Gastrocnemius medialis (tissue), 4 donors: Measurements from ENCODE around the gene SLC39A5.

ENCODE experiments used
- POLR2A ChIP-seq, 2 donors: fragments of 450-650 bp; IDR thresholded peaks; one replicate each; pipeline ENCODE4 v1.6.1; 2017; ENCODE audit warnings: antibody characterized with exemption in 2 of 2, mild to moderate bottlenecking in 2 of 2, moderate library complexity in 2 of 2
- TF ChIP-seq, protein P1 (sequence below), 5 experiments: fragments of 450-650 bp in 3 of 5; fragments of 200-600 bp in 2 of 5; sonication (generic) in 2 of 5; IDR thresholded peaks in 4 of 5; conservative IDR thresholded peaks in 1 of 5; 1 replicate in 4 of 5; 2 replicates in 1 of 5; pipeline ENCODE4 v1.5.1; 2016 to 2019; ENCODE audit warnings: antibody characterized with exemption in 5 of 5, mild to moderate bottlenecking in 3 of 5, moderate library complexity in 3 of 5

DNA sequence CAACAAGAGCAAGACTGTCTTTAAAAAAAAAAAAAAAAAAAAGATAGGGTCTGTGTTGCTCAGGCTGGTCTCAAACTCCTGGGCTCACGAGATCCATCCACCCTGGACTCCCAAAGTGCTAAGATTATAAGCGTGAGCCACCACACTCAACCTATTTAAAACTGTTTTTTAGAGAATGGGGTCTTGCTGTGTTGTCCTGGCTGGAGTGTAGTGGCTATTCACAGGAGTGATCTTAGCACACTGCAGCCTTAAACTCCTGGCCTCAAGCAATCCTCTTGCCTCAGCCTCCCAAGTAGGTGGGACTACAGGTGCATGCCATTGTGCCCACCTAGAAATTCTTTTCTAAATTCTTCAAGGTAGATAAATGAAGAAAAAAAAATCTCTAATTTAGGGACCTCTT lies 44.4 kb downstream of the SLC39A5 start:
- no peak for TF ChIP-seq POLR2A (IDR thresholded peaks at IDR 0.05)
- TF ChIP-seq, protein P1, sequence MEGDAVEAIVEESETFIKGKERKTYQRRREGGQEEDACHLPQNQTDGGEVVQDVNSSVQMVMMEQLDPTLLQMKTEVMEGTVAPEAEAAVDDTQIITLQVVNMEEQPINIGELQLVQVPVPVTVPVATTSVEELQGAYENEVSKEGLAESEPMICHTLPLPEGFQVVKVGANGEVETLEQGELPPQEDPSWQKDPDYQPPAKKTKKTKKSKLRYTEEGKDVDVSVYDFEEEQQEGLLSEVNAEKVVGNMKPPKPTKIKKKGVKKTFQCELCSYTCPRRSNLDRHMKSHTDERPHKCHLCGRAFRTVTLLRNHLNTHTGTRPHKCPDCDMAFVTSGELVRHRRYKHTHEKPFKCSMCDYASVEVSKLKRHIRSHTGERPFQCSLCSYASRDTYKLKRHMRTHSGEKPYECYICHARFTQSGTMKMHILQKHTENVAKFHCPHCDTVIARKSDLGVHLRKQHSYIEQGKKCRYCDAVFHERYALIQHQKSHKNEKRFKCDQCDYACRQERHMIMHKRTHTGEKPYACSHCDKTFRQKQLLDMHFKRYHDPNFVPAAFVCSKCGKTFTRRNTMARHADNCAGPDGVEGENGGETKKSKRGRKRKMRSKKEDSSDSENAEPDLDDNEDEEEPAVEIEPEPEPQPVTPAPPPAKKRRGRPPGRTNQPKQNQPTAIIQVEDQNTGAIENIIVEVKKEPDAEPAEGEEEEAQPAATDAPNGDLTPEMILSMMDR (IDR thresholded peaks at IDR 0.05 in 4 of 5, conservative IDR thresholded peaks at IDR 0.05 in 1 of 5) = no peak
